Measurements from ENCODE around the gene HOXB9. TPM values are rescaled to one million over a fixed set of nuclear protein-coding genes. Genes with fewer than 3 reads are reported as not detected.

The HOXB9 gene
- total RNA-seq, 1 experiment from 2014 or later: 27.8 TPM

GRCh38 chr17:48600244-48601098 is 25.7 kb downstream of the HOXB9 start:
- Mint-ChIP-seq H3K4me1 (ENCODE audit: low read depth, unreplicated experiment) (peaks cover 46% of the 10 kb centered on the region), H3K4me3 (ENCODE audit: low read depth, unreplicated experiment) (peak overlapping the region; percentile 88), H3K9me3 (ENCODE audit: low read depth, unreplicated experiment) (no peaks in the 10 kb centered on the region), H3K36me3 (ENCODE audit: insufficient read depth, unreplicated experiment) (peaks cover 96% of the 10 kb centered on the region), H3K27ac (ENCODE audit: unreplicated experiment) (peak overlapping the region; percentile 95), H3K27me3 (ENCODE audit: unreplicated experiment) (peaks cover 8% of the 10 kb centered on the region)
- CTCF ChIA-PET: interaction anchor here (0.7 to 1.9 kb wide), 9 partner anchors 9 to 335 kb away, joined by 3 to 15 read pairs (median 3); no protein-coding TSS in a partner anchor
- TSS peak; percentile 0 for BruUV-seq (replicated peaks)
- intact Hi-C loops (cut with micrococcal nuclease; ENCODE audit: unreplicated experiment): loop anchor here (2.0 kb wide), 1 partner anchor 18 kb away; no protein-coding TSS in a partner anchor
- no peak for DNase-seq
- no peak for TF ChIP-seq CTCF (IDR thresholded peaks at IDR 0.05; ENCODE audit: unreplicated experiment)

GRCh38 chr17:48599354-48599753 is 26.8 kb downstream of the HOXB9 start:
- no TSS peak for BruUV-seq (replicated peaks)
- Mint-ChIP-seq H3K4me1 (ENCODE audit: low read depth, unreplicated experiment) (peaks cover 57% of the 10 kb centered on the region), H3K36me3 (ENCODE audit: insufficient read depth, unreplicated experiment) (peaks cover 96% of the 10 kb centered on the region), H3K27me3 (ENCODE audit: unreplicated experiment) (peaks cover 8% of the 10 kb centered on the region), H3K9me3 (ENCODE audit: low read depth, unreplicated experiment) (no peaks in the 10 kb centered on the region), H3K4me3 (ENCODE audit: low read depth, unreplicated experiment) (peak overlapping the region; percentile 88), H3K27ac (ENCODE audit: unreplicated experiment) (peak overlapping the region; percentile 95)
- no peak for DNase-seq
- intact Hi-C loops (cut with micrococcal nuclease; ENCODE audit: unreplicated experiment): no loop called here
- TF ChIP-seq CTCF (IDR thresholded peaks at IDR 0.05; ENCODE audit: unreplicated experiment): no peak
- CTCF ChIA-PET: interaction anchor here (1.0 kb wide), 1 partner anchor 340 kb away, joined by 4 read pairs; no protein-coding TSS in a partner anchor

GRCh38 chr17:48598736-48599135 is 27.4 kb downstream of the HOXB9 start:
- intact Hi-C loops (cut with micrococcal nuclease; ENCODE audit: unreplicated experiment): no loop called here
- Mint-ChIP-seq H3K27me3 (ENCODE audit: unreplicated experiment) (peaks cover 8% of the 10 kb centered on the region), H3K9me3 (ENCODE audit: low read depth, unreplicated experiment) (no peaks in the 10 kb centered on the region), H3K4me3 (ENCODE audit: low read depth, unreplicated experiment) (peak overlapping the region; percentile 88), H3K27ac (ENCODE audit: unreplicated experiment) (peak overlapping the region; percentile 95), H3K4me1 (ENCODE audit: low read depth, unreplicated experiment) (peaks cover 62% of the 10 kb centered on the region), H3K36me3 (ENCODE audit: insufficient read depth, unreplicated experiment) (peaks cover 96% of the 10 kb centered on the region)
- no peak for DNase-seq
- no peak for TF ChIP-seq CTCF (IDR thresholded peaks at IDR 0.05; ENCODE audit: unreplicated experiment)
- CTCF ChIA-PET: interaction anchor here (0.8 to 1.3 kb wide), 5 partner anchors 10 to 581 kb away, joined by 3 to 4 read pairs (median 4); no protein-coding TSS in a partner anchor
- BruUV-seq (replicated peaks): no TSS peak

- Mint-ChIP-seq H3K27me3 (ENCODE audit: unreplicated experiment) (peaks cover 8% of the 10 kb centered on the region), H3K4me1 (ENCODE audit: low read depth, unreplicated experiment) (peaks cover 69% of the 10 kb centered on the region), H3K9me3 (ENCODE audit: low read depth, unreplicated experiment) (no peaks in the 10 kb centered on the region), H3K36me3 (ENCODE audit: insufficient read depth, unreplicated experiment) (peaks cover 96% of the 10 kb centered on the region), H3K27ac (ENCODE audit: unreplicated experiment) (peak overlapping the region; percentile 95), H3K4me3 (ENCODE audit: low read depth, unreplicated experiment) (peak overlapping the region; percentile 88)
- TF ChIP-seq CTCF (IDR thresholded peaks at IDR 0.05; ENCODE audit: unreplicated experiment): no peak
- DNase-seq: peak; percentile 82
- CTCF ChIA-PET: interaction anchor here (0.8 to 1.3 kb wide), 5 partner anchors 9 to 580 kb away, joined by 3 to 4 read pairs (median 4); no protein-coding TSS in a partner anchor
- intact Hi-C loops (cut with micrococcal nuclease; ENCODE audit: unreplicated experiment): no loop called here
- no TSS peak for BruUV-seq (replicated peaks)
Measured at GRCh38 chr17:48597778-48598631, 28.2 kb downstream of the HOXB9 start.

Data from Calu3 (cell line).